SK-N-MC (cell line): ENCODE results near the gene PARG.
"Not testable (repeated sequence)": the region's sequence is repeated elsewhere in the genome, so short reads cannot be mapped to it uniquely, and the experiment has no call there.

Source experiments
- EZH2 ChIP-seq: fragments of 200-600 bp; sonication (generic); IDR thresholded peaks from one replicate; pipeline ENCODE4 v1.6.1; 2017; ENCODE audit warnings: antibody characterized with exemption
- FOXP2 ChIP-seq: optimal IDR thresholded peaks from 2 replicates; pipeline ENCODE3; 2011; ENCODE audit warnings: mild to moderate bottlenecking, moderate library complexity; ENCODE audit not compliant: insufficient read depth; ENCODE audit errors: extremely low read length, control extremely low read depth
- POLR2AphosphoS5 ChIP-seq: IDR thresholded peaks from 2 replicates; pipeline ENCODE4 v1.6.1; 2012; ENCODE audit warnings: mild to moderate bottlenecking, low read depth, low read length, borderline replicate concordance

DNA sequence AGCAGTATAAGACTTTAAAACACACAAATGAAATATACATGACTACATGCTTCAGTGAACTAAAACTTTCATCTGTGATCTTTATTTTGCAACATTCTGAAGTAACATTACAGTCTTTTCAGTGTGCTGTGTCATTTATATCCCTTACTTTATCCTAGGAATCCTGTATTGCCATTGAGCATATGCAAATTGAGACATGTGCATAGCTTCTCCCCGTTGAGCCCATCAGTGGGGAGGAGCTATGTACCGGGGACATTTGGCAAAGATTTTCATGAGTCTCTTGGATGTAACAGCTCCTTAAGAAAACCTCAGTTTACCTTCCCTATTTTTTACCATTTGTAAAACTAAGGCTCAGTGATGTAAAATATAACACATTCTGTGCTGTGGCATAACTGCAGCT is 29.6 kb upstream of the PARG start:
- not testable (repeated sequence) for TF ChIP-seq EZH2, POLR2AphosphoS5, FOXP2
